Motor neuron (in vitro differentiated cells): ENCODE measurements around the gene TBCD. TPM values are rescaled to one million over a fixed set of nuclear protein-coding genes. Genes with fewer than 3 reads are reported as not detected.

Source experiments
- ATAC-seq, 8 experiments: fragments of 200-7000 bp; cut with Tn5 transposase; replicated peaks in 6 of 8; 2 replicates each; pipeline ENCODE4 v1.8.0; 2021; ENCODE audit warnings: mild to moderate bottlenecking in 8 of 8, moderate library complexity in 8 of 8
- H3K27ac ChIP-seq, 2 donors: fragments of 250-450 bp; sonication (Bioruptor Pico); 2 replicates each; pipeline ENCODE4 v1.9.0; 2021; ENCODE audit warnings: antibody characterized with exemption in 2 of 2, mild to moderate bottlenecking in 2 of 2, moderate library complexity in 1 of 2
- H3K4me1 ChIP-seq, 2 donors: fragments of 250-450 bp; sonication (Bioruptor Pico); replicated peaks in 1 of 2; 2 replicates each; pipeline ENCODE4 v1.6.1; 2021; ENCODE audit warnings: antibody characterized with exemption in 2 of 2, mild to moderate bottlenecking in 2 of 2, moderate library complexity in 1 of 2
- H3K4me3 ChIP-seq, 5 donors: fragments of 250-450 bp; sonication (Bioruptor Pico); 2 replicates each; pipeline ENCODE4 v1.9.0; 2021; ENCODE audit warnings: antibody characterized with exemption in 5 of 5, mild to moderate bottlenecking in 5 of 5, moderate library complexity in 4 of 5
- WGBS, 10 experiments: fragments of 450-650 bp; shearing (Covaris generic); methylation state at CpG; one replicate each; pipeline ENCODE4 v1.0.0; 2022; 5-methylcytosine and 5-hydroxymethylcytosine counted together
- in situ Hi-C, 9 experiments: fragments of 400-800 bp; cut with MboI; loops; one replicate each; pipeline ENCODE4 v1.15.0; 2021; ENCODE audit warnings: low sequenced_read_pairs in 9 of 9, low pct_unique_long_range_greater_than_20kb in 2 of 9; ENCODE audit not compliant: unreplicated experiment in 9 of 9
- total RNA-seq, 8 experiments: library from RNA; unstranded; fragments of 300-600 nt; gene quantifications; 2 replicates each; pipeline versions ENCODE4 v1.2.3 to v1.2.4, GENCODE V29; 2022

TBCD gene
- total RNA-seq, 8 experiments from 2014 or later: 27.2 to 94.3 (median 47.2) TPM

DNA sequence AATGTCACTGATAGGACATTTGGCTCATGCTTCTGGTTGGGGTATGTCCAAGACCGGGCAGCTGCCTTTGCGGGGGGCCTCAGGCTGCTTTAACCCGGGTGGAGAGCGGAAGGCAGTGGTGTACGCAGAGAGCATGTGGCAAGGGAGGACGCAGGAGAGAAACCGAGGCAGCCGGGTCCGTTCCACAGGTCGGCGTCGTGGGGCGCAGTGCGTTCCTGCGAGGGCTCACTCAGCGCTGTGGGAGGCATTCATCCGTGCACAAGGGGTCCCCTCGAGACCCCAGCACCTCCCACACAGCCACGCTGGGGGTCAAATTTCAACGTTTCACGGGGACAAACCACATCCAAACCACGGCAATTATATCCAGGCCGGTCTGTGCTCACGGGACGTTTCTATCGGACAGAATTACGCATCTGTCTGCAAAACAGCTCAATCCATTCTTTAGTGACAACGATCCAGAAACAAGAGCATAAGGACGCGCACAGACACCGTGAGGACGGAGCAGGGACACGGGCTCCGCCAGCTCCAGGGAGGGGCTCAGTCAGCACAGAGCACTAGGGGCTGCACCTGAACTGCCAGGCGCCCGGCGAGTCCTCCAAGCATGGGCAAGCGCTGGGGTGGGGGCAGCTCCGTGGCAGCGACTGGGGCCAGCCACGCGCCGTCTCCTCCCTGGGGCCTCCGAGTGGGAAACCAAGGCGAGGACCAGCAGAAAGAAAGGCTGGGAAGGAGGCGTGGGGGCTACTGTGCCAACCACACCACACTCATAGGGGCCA is 219.1 kb downstream of the TBCD start:
- 84 to 97% (median 92%) methylated on average over 5 to 21 of the region's 46 CpGs; no CpG with 5 or more reads in 5 of the 10 experiments for whole genome bisulfite sequencing, 10 experiments
- Histone ChIP-seq H3K4me1 (peaks cover 0 to 2% of the 10 kb centered on the region in 2 donors), H3K27ac (no peak overlapping the region), H3K4me3 (no peak overlapping the region)
- ATAC-seq: no peak
- in situ Hi-C loops: no loop called here

- WGBS, 10 experiments: 48 to 100% (median 73%) methylated on average over 1 to 12 of the region's 17 CpGs; no CpG with 5 or more reads in 1 of the 10 experiments
- Histone ChIP-seq H3K27ac (no peak overlapping the region), H3K4me1 (peaks cover 0 to 2% of the 10 kb centered on the region in 2 donors), H3K4me3 (no peak overlapping the region)
- in situ Hi-C loops: no loop called here
- ATAC-seq: no peak
These were observed 221.0 kb downstream of the TBCD start for GRCh38 chr17:82972836-82973372.

DNA sequence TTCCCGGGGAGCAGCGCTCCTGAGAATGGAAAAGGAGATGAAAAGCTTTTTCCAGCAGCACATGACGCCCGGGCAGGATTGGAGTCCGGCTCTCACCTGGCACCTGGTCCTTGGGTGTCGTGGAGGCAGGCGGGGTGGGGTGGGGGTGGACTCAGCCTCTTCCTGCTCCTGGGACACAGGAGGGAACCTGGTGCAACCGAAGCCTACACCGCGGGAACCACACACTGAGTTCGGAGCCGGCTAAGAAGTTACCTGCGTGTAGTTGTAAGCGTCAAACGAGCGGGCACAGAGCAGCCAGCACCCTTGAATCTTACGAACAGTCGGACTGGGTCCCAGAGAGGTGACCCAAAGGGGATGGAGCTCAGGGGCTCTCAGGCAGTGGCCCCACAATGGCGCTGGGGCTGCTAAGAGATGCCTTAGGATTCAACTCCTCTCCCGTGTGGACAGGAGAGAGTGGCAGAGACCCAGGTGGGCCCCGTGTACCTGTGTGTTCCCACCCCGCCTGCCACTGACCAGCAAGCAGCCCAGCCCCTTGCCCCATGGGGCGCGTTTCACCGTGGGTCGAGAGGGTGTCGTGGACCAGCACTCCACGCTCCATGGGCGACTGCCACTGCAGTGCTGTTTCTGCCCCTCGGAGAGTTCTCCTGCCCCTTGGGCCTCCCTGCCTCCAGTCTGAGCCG is 221.7 kb downstream of the TBCD start:
- H3K4me1 ChIP-seq: peaks cover 0 to 2% of the 10 kb centered on the region in 2 donors
- no peak overlapping the region for H3K27ac ChIP-seq
- 88 to 100% (median 100%) methylated on average over 1 to 10 of the region's 31 CpGs; no CpG with 5 or more reads in 5 of the 10 experiments for WGBS, 10 experiments
- in situ Hi-C loops: no loop called here
- ATAC-seq: peak in 1 of 8 experiments; percentile 38
- no peak overlapping the region for H3K4me3 ChIP-seq

- Histone ChIP-seq H3K4me3 (no peak overlapping the region), H3K27ac (no peak overlapping the region), H3K4me1 (peaks cover 0 to 2% of the 10 kb centered on the region in 2 donors)
- in situ Hi-C loops: no loop called here
- ATAC-seq: peak in 5 of 8 experiments; percentile 67 to 88 (median 77)
- WGBS, 10 experiments: 67 to 100% (median 85%) methylated on average over 1 to 3 of the region's 28 CpGs; no CpG with 5 or more reads in 6 of the 10 experiments
These were observed 222.5 kb downstream of the TBCD start for GRCh38 chr17:82974136-82974952.

GRCh38 chr17:82976982-82977488 is 225.2 kb downstream of the TBCD start:
- no peak overlapping the region for H3K27ac ChIP-seq
- peaks cover 0 to 11% of the 10 kb centered on the region in 2 donors for H3K4me1 ChIP-seq
- in situ Hi-C loops: no loop called here
- ATAC-seq: no peak
- 70 to 100% (median 95%) methylated on average over 1 to 14 of the region's 29 CpGs; no CpG with 5 or more reads in 6 of the 10 experiments for WGBS, 10 experiments
- no peak overlapping the region for H3K4me3 ChIP-seq

DNA sequence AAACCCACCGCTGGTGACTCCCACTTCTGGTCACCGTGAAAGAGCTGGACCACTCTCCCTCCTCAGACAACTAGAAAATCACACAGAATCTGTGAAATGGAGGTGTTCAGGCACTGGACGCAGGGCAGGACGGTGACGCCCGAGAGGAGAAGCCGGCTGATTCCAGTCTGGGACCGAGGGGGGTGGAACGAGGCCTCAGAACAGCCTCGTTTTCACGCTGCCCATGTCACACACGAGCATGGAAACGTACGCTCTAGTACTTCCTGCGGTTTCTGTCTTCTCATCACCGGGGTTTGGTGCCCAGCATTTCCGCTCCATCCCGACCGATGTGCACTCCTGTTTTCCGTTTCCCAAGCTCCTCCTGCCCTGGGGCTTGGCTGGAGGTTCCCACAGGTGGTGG is 225.7 kb downstream of the TBCD start:
- peaks cover 0 to 11% of the 10 kb centered on the region in 2 donors for H3K4me1 ChIP-seq
- H3K4me3 ChIP-seq: no peak overlapping the region
- ATAC-seq: no peak
- no peak overlapping the region for H3K27ac ChIP-seq
- in situ Hi-C loops: no loop called here
- 70 to 100% (median 92%) methylated on average over 2 to 12 of the region's 20 CpGs; no CpG with 5 or more reads in 4 of the 10 experiments for WGBS, 10 experiments

DNA sequence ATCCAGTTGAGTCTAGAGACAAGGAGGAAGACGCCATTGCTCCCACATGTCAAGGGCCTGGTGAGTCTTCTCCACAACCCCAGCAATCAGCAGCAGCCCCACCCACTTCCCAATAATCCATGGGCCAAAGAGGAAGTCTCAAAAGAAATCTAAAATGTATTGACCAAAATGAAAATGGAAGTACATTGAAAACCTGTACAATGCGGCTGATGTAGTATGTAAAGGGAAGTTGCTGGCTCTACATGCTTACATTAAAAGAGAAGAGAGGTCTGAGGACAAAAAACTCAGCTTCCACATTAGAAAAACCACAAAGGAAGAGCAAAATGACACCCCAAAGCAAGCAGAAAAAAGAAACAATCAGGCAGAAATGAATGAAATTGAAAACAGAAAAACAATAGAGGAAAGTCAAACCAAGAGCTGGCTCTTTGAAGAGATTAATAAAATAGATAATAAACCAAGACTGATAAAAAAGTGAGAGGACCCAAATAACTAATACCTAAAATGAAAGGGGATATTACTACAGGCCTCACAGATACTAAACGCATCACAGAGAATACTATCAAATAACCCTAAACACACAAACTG is 227.0 kb downstream of the TBCD start:
- Histone ChIP-seq H3K4me3 (no peak overlapping the region), H3K4me1 (peaks cover 0 to 11% of the 10 kb centered on the region in 2 donors), H3K27ac (no peak overlapping the region)
- no peak for ATAC-seq
- in situ Hi-C loops: no loop called here
- WGBS, 10 experiments: 73 to 100% (median 96%) methylated on average over 1 to 3 of the region's 3 CpGs

GRCh38 chr17:82979718-82980117 is 227.9 kb downstream of the TBCD start:
- 50 to 100% (median 82%) methylated on average over 1 of the region's 1 CpG; no CpG with 5 or more reads in 2 of the 10 experiments for WGBS, 10 experiments
- H3K27ac ChIP-seq: no peak overlapping the region
- in situ Hi-C loops: no loop called here

DNA sequence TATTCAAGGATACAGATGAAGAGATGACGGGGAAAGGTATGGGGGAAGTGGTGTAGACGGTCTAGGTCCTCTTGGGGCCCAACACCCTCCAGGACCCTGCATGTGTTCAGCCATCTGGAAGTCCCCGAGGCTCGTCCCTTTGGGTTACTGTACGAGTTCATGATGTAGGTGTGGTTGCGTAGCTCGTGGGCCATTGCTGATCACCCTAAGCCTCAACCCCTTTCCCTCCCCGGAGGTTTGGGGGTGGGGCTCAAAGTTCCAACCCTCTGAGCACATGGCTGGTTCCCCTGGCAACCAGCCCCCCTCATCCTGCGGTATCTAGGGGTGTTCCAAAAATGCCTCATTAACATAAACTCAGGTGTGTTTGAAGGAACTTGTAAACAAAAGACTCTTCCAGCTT is 228.8 kb downstream of the TBCD start:
- in situ Hi-C loops: no loop called here
- no peak overlapping the region for H3K4me3 ChIP-seq
- no peak overlapping the region for H3K27ac ChIP-seq
- WGBS, 10 experiments: 0 to 93% (median 74%) methylated on average over 1 to 6 of the region's 9 CpGs; no CpG with 5 or more reads in 4 of the 10 experiments
- H3K4me1 ChIP-seq: peaks cover 0 to 8% of the 10 kb centered on the region in 2 donors
- no peak for ATAC-seq

More at GRCh38 chr17:82979718-82980117, 227.9 kb downstream of the TBCD start:
- no peak overlapping the region for H3K4me3 ChIP-seq
- no peak for ATAC-seq
- peaks cover 0 to 8% of the 10 kb centered on the region in 2 donors for H3K4me1 ChIP-seq

- in situ Hi-C loops: no loop called here
- Histone ChIP-seq H3K4me1 (peaks cover 0 to 14% of the 10 kb centered on the region in 2 donors), H3K27ac (no peak overlapping the region), H3K4me3 (no peak overlapping the region)
- ATAC-seq: peak in 3 of 8 experiments; percentile 29 to 66 (median 61)
- 68 to 94% (median 75%) methylated on average over 3 to 13 of the region's 15 CpGs; no CpG with 5 or more reads in 4 of the 10 experiments for WGBS, 10 experiments
These were observed 229.4 kb downstream of the TBCD start for GRCh38 chr17:82981141-82981730.

GRCh38 chr17:82983510-82984248 is 231.8 kb downstream of the TBCD start:
- 68 to 100% (median 100%) methylated on average over 1 to 4 of the region's 27 CpGs; no CpG with 5 or more reads in 6 of the 10 experiments for WGBS, 10 experiments
- no peak overlapping the region for H3K27ac ChIP-seq
- H3K4me1 ChIP-seq: peaks cover 0 to 15% of the 10 kb centered on the region in 2 donors
- in situ Hi-C loops: no loop called here
- no peak overlapping the region for H3K4me3 ChIP-seq
- no peak for ATAC-seq
